Measurements from ENCODE around the gene ERVK3-1. TPM values are rescaled to one million over a fixed set of nuclear protein-coding genes. Genes with fewer than 3 reads are reported as not detected.

The ERVK3-1 gene
- polyA plus RNA-seq, 1 donor from 2014 or later = 141 TPM

- no peak overlapping the region for H3K4me3 ChIP-seq (ENCODE audit: low read length)
- H3K79me2 ChIP-seq (replicated peaks; ENCODE audit: insufficient read depth, low read length) = peaks cover 40% of the 10 kb centered on the region
These were observed 922 bp upstream of the ERVK3-1 start for GRCh38 chr19:58304255-58304654.

GRCh38 chr19:58304748-58305064 lies 471 bp upstream of the ERVK3-1 start:
- Histone ChIP-seq H3K9ac (ENCODE audit: low read length) (peak overlapping the region; percentile 30), H3K27me3 (ENCODE audit: insufficient read depth, low read depth, low read length) (no peaks in the 10 kb centered on the region), H3F3A (ENCODE audit: insufficient read depth, low read length, poor library complexity, severe bottlenecking) (no peaks in the 10 kb centered on the region), H3K4me3 (ENCODE audit: low read length) (peak overlapping the region; percentile 80), H3K36me3 (ENCODE audit: insufficient read depth, low read length) (peaks cover 13% of the 10 kb centered on the region), H2AFZ (ENCODE audit: low read depth, low read length) (peak overlapping the region; percentile 2), H3K9me3 (ENCODE audit: low read length) (no peaks in the 10 kb centered on the region), H3K79me2 (replicated peaks; ENCODE audit: insufficient read depth, low read length) (peaks cover 45% of the 10 kb centered on the region), H4K20me1 (ENCODE audit: insufficient read depth) (no peaks in the 10 kb centered on the region), H3K27ac (ENCODE audit: low read length) (peak overlapping the region; percentile 64), H3K9me2 (ENCODE audit: insufficient read depth, low read length) (no peaks in the 10 kb centered on the region), H3K4me2 (ENCODE audit: low read length) (peak overlapping the region; percentile 48)
- TF ChIP-seq SMC3 (conservative IDR thresholded peaks at IDR 0.05; ENCODE audit: poor library complexity) (no peak), MXI1 (conservative IDR thresholded peaks at IDR 0.05; ENCODE audit: poor library complexity, severe bottlenecking) (no peak), POLR2AphosphoS5 (IDR thresholded peaks at IDR 0.05) (no peak), RAD21 (conservative IDR thresholded peaks at IDR 0.05) (no peak)

More at GRCh38 chr19:58304255-58304654, 922 bp upstream of the ERVK3-1 start:
- H3K9me3 ChIP-seq (ENCODE audit: low read length) = no peaks in the 10 kb centered on the region
- TF ChIP-seq TAF1 (IDR thresholded peaks at IDR 0.05; ENCODE audit: low read depth) = no peak
- no peak for TF ChIP-seq POLR2AphosphoS5 (IDR thresholded peaks at IDR 0.05)
- TF ChIP-seq RAD21 (conservative IDR thresholded peaks at IDR 0.05) = no peak
- TF ChIP-seq MXI1 (conservative IDR thresholded peaks at IDR 0.05; ENCODE audit: poor library complexity, severe bottlenecking) = no peak
- H3K4me2 ChIP-seq (ENCODE audit: low read length) = no peak overlapping the region
- H3K9ac ChIP-seq (ENCODE audit: low read length) = no peak overlapping the region
- no peaks in the 10 kb centered on the region for H3K9me2 ChIP-seq (ENCODE audit: insufficient read depth, low read length)
- peaks cover 13% of the 10 kb centered on the region for H3K36me3 ChIP-seq (ENCODE audit: insufficient read depth, low read length)
- no peaks in the 10 kb centered on the region for H3F3A ChIP-seq (ENCODE audit: insufficient read depth, low read length, poor library complexity, severe bottlenecking)
- H4K20me1 ChIP-seq (ENCODE audit: insufficient read depth) = no peaks in the 10 kb centered on the region
- no peaks in the 10 kb centered on the region for H3K27me3 ChIP-seq (ENCODE audit: insufficient read depth, low read depth, low read length)
- H2AFZ ChIP-seq (ENCODE audit: low read depth, low read length) = no peak overlapping the region
- H3K27ac ChIP-seq (ENCODE audit: low read length) = peak overlapping the region; percentile 64

DNA sequence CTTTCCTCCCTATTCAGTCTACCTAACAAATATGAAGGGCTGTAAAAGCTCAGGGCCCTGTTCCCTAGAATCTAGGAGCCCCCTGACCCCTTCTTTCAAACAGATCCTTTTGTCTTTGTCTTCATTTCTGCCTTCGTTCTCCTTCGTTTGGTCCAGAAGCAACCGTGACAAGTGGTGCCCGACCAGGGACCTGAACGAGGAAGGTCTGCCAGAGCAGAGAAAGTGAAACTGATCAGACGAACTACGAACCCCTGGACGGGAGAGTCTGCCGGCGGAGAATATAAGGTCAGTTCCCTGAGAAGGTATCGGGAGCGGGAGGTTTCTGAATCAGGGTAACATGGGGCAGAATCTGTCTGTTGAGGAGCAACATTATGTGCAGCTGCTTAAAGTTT lies 751 bp downstream of the ERVK3-1 start:
- peaks cover 41% of the 10 kb centered on the region for H3K79me2 ChIP-seq (replicated peaks; ENCODE audit: insufficient read depth, low read length)
- H4K20me1 ChIP-seq (ENCODE audit: insufficient read depth) = no peaks in the 10 kb centered on the region
- H3F3A ChIP-seq (ENCODE audit: insufficient read depth, low read length, poor library complexity, severe bottlenecking) = no peaks in the 10 kb centered on the region
- H3K36me3 ChIP-seq (ENCODE audit: insufficient read depth, low read length) = peaks cover 10% of the 10 kb centered on the region
- no peaks in the 10 kb centered on the region for H3K27me3 ChIP-seq (ENCODE audit: insufficient read depth, low read depth, low read length)
- peak overlapping the region; percentile 80 for H3K27ac ChIP-seq (ENCODE audit: low read length)
- no peak overlapping the region for H2AFZ ChIP-seq (ENCODE audit: low read depth, low read length)
- no peaks in the 10 kb centered on the region for H3K9me2 ChIP-seq (ENCODE audit: insufficient read depth, low read length)
- no peak for TF ChIP-seq REST (IDR thresholded peaks at IDR 0.05; ENCODE audit: borderline replicate concordance)
- TF ChIP-seq EP300 (conservative IDR thresholded peaks at IDR 0.05; ENCODE audit: poor library complexity, severe bottlenecking) = no peak
- no peak for TF ChIP-seq RAD21 (conservative IDR thresholded peaks at IDR 0.05)
- TF ChIP-seq EZH2 (IDR thresholded peaks at IDR 0.05; ENCODE audit: borderline replicate concordance, insufficient read depth, low read length, poor library complexity, severe bottlenecking) = no peak
- no peak for TF ChIP-seq CTCF (IDR thresholded peaks at IDR 0.05; ENCODE audit: poor library complexity, severe bottlenecking)
- TF ChIP-seq MXI1 (conservative IDR thresholded peaks at IDR 0.05; ENCODE audit: poor library complexity, severe bottlenecking) = no peak
- TF ChIP-seq SMC3 (conservative IDR thresholded peaks at IDR 0.05; ENCODE audit: poor library complexity) = no peak
- peak overlapping the region; percentile 80 for H3K4me3 ChIP-seq (ENCODE audit: low read length)
- no peaks in the 10 kb centered on the region for H3K9me3 ChIP-seq (ENCODE audit: low read length)
- peak overlapping the region; percentile 92 for H3K4me2 ChIP-seq (ENCODE audit: low read length)
- peak overlapping the region; percentile 79 for H3K9ac ChIP-seq (ENCODE audit: low read length)
